ENCODE measurements around the gene CDADC1. TPM values are rescaled to one million over a fixed set of nuclear protein-coding genes. Genes with fewer than 3 reads are reported as not detected.

Gene CDADC1
- total and polyA plus RNA-seq, 2 of the 13 experiments (the other 11 are each of a cell fraction or from before 2014, with no cell fraction given): 2.4 to 9.0 TPM

GRCh38 chr13:49238621-49239020 lies 9.1 kb upstream of the CDADC1 start (continued):
- TF ChIP-seq NFAT5 (CRISPR knock-in tag; IDR thresholded peaks at IDR 0.05): no peak
- TF ChIP-seq RBFOX2 (IDR thresholded peaks at IDR 0.05; ENCODE audit: low read depth, low read length): no peak
- no peak for TF ChIP-seq THRA (CRISPR knock-in tag; IDR thresholded peaks at IDR 0.05; ENCODE audit: borderline replicate concordance)
- no peak for TF ChIP-seq CENPBD1 (CRISPR knock-in tag; IDR thresholded peaks at IDR 0.05; ENCODE audit: borderline replicate concordance, low read depth)
- no peak for TF ChIP-seq HNF4G (IDR thresholded peaks at IDR 0.05; ENCODE audit: borderline replicate concordance, low read depth, low read length)
- no peak for TF ChIP-seq HNF4G (CRISPR knock-in tag; IDR thresholded peaks at IDR 0.05; ENCODE audit: borderline replicate concordance, low read depth)
- no peak for TF ChIP-seq ZNF891 (CRISPR knock-in tag; IDR thresholded peaks at IDR 0.05)

Data from HepG2 (cell line).